HepG2 (cell line): ENCODE measurements around the gene THRB. TPM values are rescaled to one million over a fixed set of nuclear protein-coding genes. Genes with fewer than 3 reads are reported as not detected.

Experiments
- CCAR2 ChIP-seq: fragments of 200-400 bp; formaldehyde crosslinking; optimal IDR thresholded peaks from 2 replicates; pipeline ENCODE3; 2018; ENCODE audit warnings: low read depth, mild to moderate bottlenecking, low read length, moderate library complexity
- CHD2 ChIP-seq: IDR thresholded peaks from 2 replicates; pipeline ENCODE4 v1.6.1; 2011; ENCODE audit warnings: low read depth, low read length, improper control_type of control experiment
- EED ChIP-seq: sonication (generic); formaldehyde crosslinking; IDR thresholded peaks from 2 replicates; pipeline ENCODE4 v1.5.0; 2020; ENCODE audit warnings: mild to moderate bottlenecking, missing genetic modification reagents
- ELK4 ChIP-seq: sonication (generic); formaldehyde crosslinking; IDR thresholded peaks from 2 replicates; pipeline ENCODE4 v1.9.0; 2021; ENCODE audit warnings: missing genetic modification reagents, borderline replicate concordance
- ETV6 ChIP-seq: sonication (generic); formaldehyde crosslinking; conservative IDR thresholded peaks from 2 replicates; pipeline ENCODE4 v1.4.0; 2020; ENCODE audit warnings: missing genetic modification reagents
- LCORL ChIP-seq, 2 experiments: fragments of 450-650 bp in 1 of 2; sonication (generic) in 1 of 2; formaldehyde crosslinking in 1 of 2; IDR thresholded peaks; 2 replicates each; pipeline versions ENCODE4 v1.5.0 to v1.6.1; 2017 to 2020; ENCODE audit warnings: antibody characterized with exemption in 1 of 2, missing genetic modification reagents in 1 of 2
- RFX3 ChIP-seq: IDR thresholded peaks from 2 replicates; pipeline ENCODE4 v1.6.1; 2016; ENCODE audit warnings: missing biosample characterization, missing genetic modification reagents
- TAF15 ChIP-seq: fragments of 200-400 bp; formaldehyde crosslinking; IDR thresholded peaks from one replicate; pipeline ENCODE4 v1.6.1; 2018; ENCODE audit warnings: mild to moderate bottlenecking, low read depth, low read length; ENCODE audit not compliant: poor library complexity, severe bottlenecking
- WIZ ChIP-seq: sonication (generic); formaldehyde crosslinking; IDR thresholded peaks from 2 replicates; pipeline ENCODE4 v1.5.1; 2020; ENCODE audit warnings: mild to moderate bottlenecking, missing genetic modification reagents
- ZFYVE20 ChIP-seq: sonication (generic); formaldehyde crosslinking; IDR thresholded peaks from 2 replicates; pipeline ENCODE4 v1.8.0; 2023; ENCODE audit warnings: low read depth, mild to moderate bottlenecking, moderate library complexity, missing genetic modification reagents, borderline replicate concordance
- ZGPAT ChIP-seq: IDR thresholded peaks from 2 replicates; pipeline ENCODE4 v1.6.1; 2016; ENCODE audit warnings: mild to moderate bottlenecking
- ZNF17 ChIP-seq: sonication (generic); formaldehyde crosslinking; IDR thresholded peaks from 2 replicates; pipeline ENCODE4 v1.5.0; 2020; ENCODE audit warnings: mild to moderate bottlenecking, missing genetic modification reagents
- ZNF260 ChIP-seq: sonication (generic); formaldehyde crosslinking; IDR thresholded peaks from 2 replicates; pipeline ENCODE4 v1.4.0; 2020; ENCODE audit warnings: missing genetic modification reagents, low read depth, mild to moderate bottlenecking, borderline replicate concordance
- ZNF678 ChIP-seq: sonication (generic); formaldehyde crosslinking; IDR thresholded peaks from 2 replicates; pipeline ENCODE4 v1.4.0; 2020; ENCODE audit warnings: mild to moderate bottlenecking, missing genetic modification reagents
- ZNF740 ChIP-seq: sonication (generic); formaldehyde crosslinking; IDR thresholded peaks from 2 replicates; pipeline ENCODE4 v1.4.0; 2020; ENCODE audit warnings: missing genetic modification reagents
- polyA plus RNA-seq, 8 experiments: library from polyadenylated mRNA; depleted of rRNA in 3 of 8; stranded (reverse) in 7 of 8; unstranded in 1 of 8; fragments of >200 nt; fragmentation: Illumina TruSeq in 4 of 8; extraction: Trizol in 4 of 8; gene quantifications; 2 replicates each; pipeline versions ENCODE4 v1.2.1 to v1.2.3, GENCODE V29; 2011 to 2016; ENCODE audit warnings: low read depth in 4 of 8, missing spikeins in 1 of 8, mixed read lengths in 1 of 8; ENCODE audit not compliant: insufficient read depth in 1 of 8
- total RNA-seq, 5 experiments: library from RNA; depleted of rRNA; stranded (reverse); fragments of >200 nt; fragmentation: Illumina TruSeq; extraction: Trizol; gene quantifications; 2 replicates each; pipeline ENCODE4 v1.2.3, GENCODE V29; 2016; ENCODE audit warnings: low read depth in 1 of 5
- TF ChIP-seq, protein P1 (sequence below): sonication (generic); formaldehyde crosslinking; IDR thresholded peaks from 2 replicates; pipeline ENCODE4 v1.8.1; 2023; ENCODE audit warnings: missing genetic modification reagents, inconsistent platforms, borderline replicate concordance
- TF ChIP-seq, protein P2 (sequence below): sonication (generic); formaldehyde crosslinking; conservative IDR thresholded peaks from 2 replicates; pipeline ENCODE4 v1.4.0; 2020; ENCODE audit warnings: missing genetic modification reagents

The THRB gene
- total and polyA plus RNA-seq, 2 of the 13 experiments (the other 11 are each of a cell fraction or from before 2014, with no cell fraction given) = 4.7 to 22.7 TPM

GRCh38 chr3:24493746-24494617 lies 668 bp downstream of the THRB start (continued):
- no peak for TF ChIP-seq TAF15
- 0 out of 2 replicates have a peak, but pooled peaks have one; percentile 6 for TF ChIP-seq CHD2
- TF ChIP-seq ETV6 = 0 out of 2 replicates have a peak, but pooled peaks have one; percentile 13
- TF ChIP-seq ZFYVE20 (CRISPR knock-in tag) = no peak
- no peak for TF ChIP-seq ZNF260
- TF ChIP-seq ELK4 (CRISPR knock-in tag) = no peak
- no peak for TF ChIP-seq EED (CRISPR knock-in tag)
- TF ChIP-seq ZNF678 (CRISPR knock-in tag) = no peak
- peak; percentile 24; the same call in 1 of the 2 replicates for TF ChIP-seq ZNF740
- TF ChIP-seq CCAR2 = no peak
- TF ChIP-seq ZNF17 (CRISPR knock-in tag) = no peak
- TF ChIP-seq WIZ (CRISPR knock-in tag) = no peak
- TF ChIP-seq, protein P1, sequence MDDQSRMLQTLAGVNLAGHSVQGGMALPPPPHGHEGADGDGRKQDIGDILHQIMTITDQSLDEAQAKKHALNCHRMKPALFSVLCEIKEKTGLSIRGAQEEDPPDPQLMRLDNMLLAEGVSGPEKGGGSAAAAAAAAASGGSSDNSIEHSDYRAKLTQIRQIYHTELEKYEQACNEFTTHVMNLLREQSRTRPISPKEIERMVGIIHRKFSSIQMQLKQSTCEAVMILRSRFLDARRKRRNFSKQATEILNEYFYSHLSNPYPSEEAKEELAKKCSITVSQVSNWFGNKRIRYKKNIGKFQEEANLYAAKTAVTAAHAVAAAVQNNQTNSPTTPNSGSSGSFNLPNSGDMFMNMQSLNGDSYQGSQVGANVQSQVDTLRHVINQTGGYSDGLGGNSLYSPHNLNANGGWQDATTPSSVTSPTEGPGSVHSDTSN (CRISPR knock-in tag) = no peak
- peak; percentile 21; the same call in 1 of the 2 replicates for TF ChIP-seq ZGPAT (CRISPR knock-in tag)
- no peak for TF ChIP-seq RFX3 (CRISPR knock-in tag)
- TF ChIP-seq, protein P2, sequence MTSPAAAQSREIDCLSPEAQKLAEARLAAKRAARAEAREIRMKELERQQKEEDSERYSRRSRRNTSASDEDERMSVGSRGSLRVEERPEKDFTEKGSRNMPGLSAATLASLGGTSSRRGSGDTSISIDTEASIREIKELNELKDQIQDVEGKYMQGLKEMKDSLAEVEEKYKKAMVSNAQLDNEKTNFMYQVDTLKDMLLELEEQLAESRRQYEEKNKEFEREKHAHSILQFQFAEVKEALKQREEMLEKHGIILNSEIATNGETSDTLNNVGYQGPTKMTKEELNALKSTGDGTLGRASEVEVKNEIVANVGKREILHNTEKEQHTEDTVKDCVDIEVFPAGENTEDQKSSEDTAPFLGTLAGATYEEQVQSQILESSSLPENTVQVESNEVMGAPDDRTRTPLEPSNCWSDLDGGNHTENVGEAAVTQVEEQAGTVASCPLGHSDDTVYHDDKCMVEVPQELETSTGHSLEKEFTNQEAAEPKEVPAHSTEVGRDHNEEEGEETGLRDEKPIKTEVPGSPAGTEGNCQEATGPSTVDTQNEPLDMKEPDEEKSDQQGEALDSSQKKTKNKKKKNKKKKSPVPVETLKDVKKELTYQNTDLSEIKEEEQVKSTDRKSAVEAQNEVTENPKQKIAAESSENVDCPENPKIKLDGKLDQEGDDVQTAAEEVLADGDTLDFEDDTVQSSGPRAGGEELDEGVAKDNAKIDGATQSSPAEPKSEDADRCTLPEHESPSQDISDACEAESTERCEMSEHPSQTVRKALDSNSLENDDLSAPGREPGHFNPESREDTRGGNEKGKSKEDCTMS = no peak
- no peak for TF ChIP-seq LCORL (IDR thresholded peaks at IDR 0.05)
- peak; percentile 14; the same call in 1 of the 2 replicates for TF ChIP-seq LCORL (CRISPR knock-in tag; IDR thresholded peaks at IDR 0.05)
